ES-I3 (cell line): ENCODE results near the gene PLK1.

Experiments used
- H3K36me3 ChIP-seq: 2 replicates; pipeline ENCODE4 v1.6.1; 2013; ENCODE audit warnings: mild to moderate bottlenecking, low read length, control low read depth, moderate library complexity; ENCODE audit not compliant: insufficient read depth
- H3K4me1 ChIP-seq: 2 replicates; pipeline ENCODE4 v1.6.1; 2013; ENCODE audit warnings: mild to moderate bottlenecking, control low read depth, low read length; ENCODE audit not compliant: insufficient read depth
- H3K9ac ChIP-seq: 2 replicates; pipeline ENCODE4 v1.6.1; 2013; ENCODE audit warnings: low read depth, mild to moderate bottlenecking, low read length, moderate library complexity
- H3K9me3 ChIP-seq: 2 replicates; pipeline ENCODE4 v1.6.1; 2013; ENCODE audit warnings: mild to moderate bottlenecking, low read length, moderate library complexity; ENCODE audit not compliant: control insufficient read depth, insufficient read depth

The PLK1 gene

GRCh38 chr16:23691483-23692189 lies 12.9 kb downstream of the PLK1 start:
- Histone ChIP-seq H3K9me3 (no peaks in the 10 kb centered on the region), H3K4me1 (no peaks in the 10 kb centered on the region), H3K9ac (no peak overlapping the region), H3K36me3 (peaks cover 20% of the 10 kb centered on the region)

GRCh38 chr16:23692190-23692837 lies 13.6 kb downstream of the PLK1 start:
- no peaks in the 10 kb centered on the region for H3K9me3 ChIP-seq
- H3K9ac ChIP-seq: no peak overlapping the region
- H3K36me3 ChIP-seq: peaks cover 17% of the 10 kb centered on the region
- H3K4me1 ChIP-seq: no peaks in the 10 kb centered on the region

- peak overlapping the region; percentile 56 for H3K9ac ChIP-seq
- H3K9me3 ChIP-seq: no peaks in the 10 kb centered on the region
- H3K4me1 ChIP-seq: no peaks in the 10 kb centered on the region
- H3K36me3 ChIP-seq: peaks cover 3% of the 10 kb centered on the region
These were observed 15.6 kb downstream of the PLK1 start for GRCh38 chr16:23694265-23694643.

- Histone ChIP-seq H3K9ac (peak overlapping the region; percentile 56), H3K36me3 (peaks cover 3% of the 10 kb centered on the region), H3K9me3 (no peaks in the 10 kb centered on the region)
These were observed 16.1 kb downstream of the PLK1 start for GRCh38 chr16:23694644-23695373.

GRCh38 chr16:23695756-23696155 lies 17.1 kb downstream of the PLK1 start:
- Histone ChIP-seq H3K4me1 (peaks cover 2% of the 10 kb centered on the region; the same call in 1 of the 2 replicates), H3K9ac (peak overlapping the region; percentile 56; the same call in 1 of the 2 replicates)

More at GRCh38 chr16:23694644-23695373, 16.1 kb downstream of the PLK1 start:
- H3K4me1 ChIP-seq: no peaks in the 10 kb centered on the region

GRCh38 chr16:23699100-23699499 lies 20.4 kb downstream of the PLK1 start:
- peaks cover 7% of the 10 kb centered on the region; the same call in 1 of the 2 replicates for H3K4me1 ChIP-seq
- H3K9me3 ChIP-seq: no peaks in the 10 kb centered on the region
- H3K36me3 ChIP-seq: no peaks in the 10 kb centered on the region
- H3K9ac ChIP-seq: no peak overlapping the region

More at GRCh38 chr16:23695756-23696155, 17.1 kb downstream of the PLK1 start:
- no peaks in the 10 kb centered on the region; the same call in 1 of the 2 replicates for H3K36me3 ChIP-seq
- H3K9me3 ChIP-seq: no peaks in the 10 kb centered on the region

GRCh38 chr16:23700093-23700492 lies 21.4 kb downstream of the PLK1 start:
- no peaks in the 10 kb centered on the region for H3K9me3 ChIP-seq
- no peaks in the 10 kb centered on the region for H3K36me3 ChIP-seq
- H3K9ac ChIP-seq: peak overlapping the region; percentile 8; the same call in 1 of the 2 replicates
- peaks cover 7% of the 10 kb centered on the region; the same call in 1 of the 2 replicates for H3K4me1 ChIP-seq

GRCh38 chr16:23700509-23700908 lies 21.8 kb downstream of the PLK1 start:
- no peaks in the 10 kb centered on the region for H3K9me3 ChIP-seq
- no peaks in the 10 kb centered on the region for H3K36me3 ChIP-seq
- peak overlapping the region; percentile 8; the same call in 1 of the 2 replicates for H3K9ac ChIP-seq
- peaks cover 7% of the 10 kb centered on the region; the same call in 1 of the 2 replicates for H3K4me1 ChIP-seq

GRCh38 chr16:23701045-23701444 lies 22.4 kb downstream of the PLK1 start:
- H3K9ac ChIP-seq: no peak overlapping the region
- no peaks in the 10 kb centered on the region for H3K36me3 ChIP-seq
- H3K9me3 ChIP-seq: no peaks in the 10 kb centered on the region
- peaks cover 7% of the 10 kb centered on the region; the same call in 1 of the 2 replicates for H3K4me1 ChIP-seq

GRCh38 chr16:23702951-23703350 lies 24.3 kb downstream of the PLK1 start:
- peaks cover 7% of the 10 kb centered on the region; the same call in 1 of the 2 replicates for H3K4me1 ChIP-seq
- no peaks in the 10 kb centered on the region for H3K36me3 ChIP-seq
- H3K9ac ChIP-seq: no peak overlapping the region
- H3K9me3 ChIP-seq: no peaks in the 10 kb centered on the region

- Histone ChIP-seq H3K9ac (no peak overlapping the region), H3K36me3 (no peaks in the 10 kb centered on the region), H3K4me1 (peaks cover 7% of the 10 kb centered on the region; the same call in 1 of the 2 replicates), H3K9me3 (no peaks in the 10 kb centered on the region)
These were observed 26.3 kb downstream of the PLK1 start for GRCh38 chr16:23704772-23705516.

GRCh38 chr16:23705517-23705902 lies 26.8 kb downstream of the PLK1 start:
- Histone ChIP-seq H3K36me3 (no peaks in the 10 kb centered on the region), H3K9me3 (no peaks in the 10 kb centered on the region), H3K4me1 (peaks cover 7% of the 10 kb centered on the region; the same call in 1 of the 2 replicates), H3K9ac (no peak overlapping the region)

- H3K4me1 ChIP-seq: no peaks in the 10 kb centered on the region
- no peak overlapping the region for H3K9ac ChIP-seq
- H3K36me3 ChIP-seq: no peaks in the 10 kb centered on the region
- H3K9me3 ChIP-seq: no peaks in the 10 kb centered on the region
These were observed 27.8 kb downstream of the PLK1 start for GRCh38 chr16:23706439-23706838.

GRCh38 chr16:23709536-23709935 lies 30.8 kb downstream of the PLK1 start:
- H3K9me3 ChIP-seq: no peaks in the 10 kb centered on the region
- H3K4me1 ChIP-seq: no peaks in the 10 kb centered on the region
- H3K36me3 ChIP-seq: no peaks in the 10 kb centered on the region
- H3K9ac ChIP-seq: no peak overlapping the region
